Spleen (tissue), 11 donors: ENCODE data around the gene EFNA4. TPM values are rescaled to one million over a fixed set of nuclear protein-coding genes. Genes with fewer than 3 reads are reported as not detected.

ENCODE experiments used
- DNase-seq: peaks from one replicate; pipeline ENCODE4 v3.0.0-alpha.2; 2020
- H3K27ac ChIP-seq, 8 donors: fragments of 200-600 bp; sonication (generic) in 7 of 8; 1 replicate in 4 of 8; 2 replicates in 4 of 8; pipeline versions ENCODE4 v1.5.0 to v1.8.0; 2016 to 2021; ENCODE audit warnings: inconsistent platforms in 4 of 8, mild to moderate bottlenecking in 4 of 8, moderate library complexity in 1 of 8
- H3K27me3 ChIP-seq, 7 donors: fragments of 200-600 bp; sonication (generic) in 6 of 7; replicated peaks in 1 of 7; 1 replicate in 4 of 7; 2 replicates in 3 of 7; pipeline versions ENCODE4 v1.5.0 to v1.8.0; 2016 to 2021; ENCODE audit warnings: inconsistent platforms in 3 of 7, mild to moderate bottlenecking in 1 of 7
- H3K36me3 ChIP-seq, 6 donors: fragments of 200-600 bp; sonication (generic) in 5 of 6; 1 replicate in 4 of 6; 2 replicates in 2 of 6; pipeline versions ENCODE4 v1.5.0 to v1.8.0; 2016 to 2021; ENCODE audit warnings: inconsistent platforms in 2 of 6
- H3K4me1 ChIP-seq, 6 donors: fragments of 200-600 bp; sonication (generic) in 5 of 6; 1 replicate in 3 of 6; 2 replicates in 3 of 6; pipeline versions ENCODE4 v1.5.0 to v1.8.0; 2016 to 2021; ENCODE audit warnings: inconsistent platforms in 3 of 6
- H3K4me3 ChIP-seq, 8 donors: fragments of 200-600 bp; sonication (generic) in 7 of 8; 1 replicate in 4 of 8; 2 replicates in 4 of 8; pipeline versions ENCODE4 v1.5.0 to v1.8.0; 2016 to 2021; ENCODE audit warnings: inconsistent platforms in 4 of 8, mild to moderate bottlenecking in 4 of 8, moderate library complexity in 2 of 8
- H3K9me3 ChIP-seq, 8 donors: fragments of 200-600 bp; sonication (generic) in 7 of 8; 1 replicate in 4 of 8; 2 replicates in 4 of 8; pipeline versions ENCODE4 v1.5.0 to v1.8.0; 2016 to 2021; ENCODE audit warnings: inconsistent platforms in 4 of 8
- CTCF ChIP-seq, 11 experiments: fragments of 200-600 bp in 7 of 11; fragments of 450-650 bp in 4 of 11; sonication (generic) in 4 of 11; IDR thresholded peaks in 8 of 11; conservative IDR thresholded peaks in 3 of 11; 1 replicate in 7 of 11; 2 replicates in 4 of 11; pipeline versions ENCODE4 v1.4.0 to v1.8.0; 2016 to 2021; ENCODE audit warnings: antibody characterized with exemption in 11 of 11, inconsistent platforms in 4 of 11, mild to moderate bottlenecking in 1 of 11
- POLR2A ChIP-seq, 3 donors: fragments of 450-650 bp; IDR thresholded peaks; one replicate each; pipeline ENCODE4 v1.5.1; 2017; ENCODE audit warnings: antibody characterized with exemption in 3 of 3, mild to moderate bottlenecking in 1 of 3
- POLR2AphosphoS5 ChIP-seq, 3 donors: sonication (generic); formaldehyde crosslinking; IDR thresholded peaks; one replicate each; pipeline ENCODE4 v1.5.1; 2017; ENCODE audit warnings: antibody characterized with exemption in 3 of 3
- WGBS, 5 donors: extraction: QIAGEN DNeasy Blood & Tissue Kit in 3 of 5; methylation state at CpG; one replicate each; pipeline versions ENCODE4 v1.1.5 to v1.1.7; 2013 to 2018; 5-methylcytosine and 5-hydroxymethylcytosine counted together
- intact Hi-C: fragments of 100-400 bp; cut with DNase I; formaldehyde crosslinking; loops from one replicate; pipeline ENCODE4 v1.15.0; 2023; ENCODE audit warnings: low total_unique reads
- polyA plus RNA-seq, 3 donors: library from polyadenylated mRNA; stranded (reverse); fragments of 200-250 nt; gene quantifications; one replicate each; pipeline ENCODE4 v1.2.1, GENCODE V29; 2013
- total RNA-seq, 7 donors: library from RNA; depleted of rRNA in 3 of 7; stranded (reverse); fragments of >200 nt in 3 of 7; fragmentation: NEBNext Ultra II Directional in 4 of 7; extraction: Animal tissue kit (Norgen Biotek cat#: 25700) in 4 of 7; gene quantifications; one replicate each; pipeline versions ENCODE4 v1.1.0 to v1.2.1, GENCODE V29; 2016 to 2021
- donor health status: healthy with polysubstance abuse.
- donor health status: DM: no; HTN: no; CAD: no; lungs with moderate emphysema.
- donor health status: DM: no; HTN: no; CAD: no.
- donor health status: Bipolar disorder and iron deficiency.
- donor health status: healthy.
- donor health status: DM: no; HTN: no; CAD: no.
- donor health status: DM: yes; HTN: yes; CAD: no.

The EFNA4 gene
- total and polyA plus RNA-seq, 10 donors, result 4.6 to 9.5 (median 7.1) TPM

- no peaks in the 10 kb centered on the region for H3K9me3 ChIP-seq
- peaks cover 4 to 32% (median 16%) of the 10 kb centered on the region in 6 donors for H3K4me1 ChIP-seq
- WGBS, 5 donors, result 83 to 95% (median 91%) methylated on average over 11 to 14 of the region's 14 CpGs
- H3K4me3 ChIP-seq, result no peak overlapping the region
- H3K27me3 ChIP-seq, result peaks cover 0 to 5% (median 0%) of the 10 kb centered on the region in 7 donors
- intact Hi-C loops, result no loop called here
- no peak for TF ChIP-seq CTCF (IDR thresholded peaks at IDR 0.05 in 8 of 11, conservative IDR thresholded peaks at IDR 0.05 in 3 of 11)
- TF ChIP-seq POLR2A (IDR thresholded peaks at IDR 0.05), result no peak
- no peak for TF ChIP-seq POLR2AphosphoS5 (IDR thresholded peaks at IDR 0.05)
- H3K27ac ChIP-seq, result no peak overlapping the region
- no peaks in the 10 kb centered on the region for H3K36me3 ChIP-seq
- no peak for DNase-seq
These were observed 23.0 kb upstream of the EFNA4 start for GRCh38 chr1:155040358-155041093.

GRCh38 chr1:155042789-155043188 is 20.8 kb upstream of the EFNA4 start:
- H3K9me3 ChIP-seq, result no peaks in the 10 kb centered on the region
- H3K36me3 ChIP-seq, result no peaks in the 10 kb centered on the region
- WGBS, 5 donors, result 78 to 87% (median 85%) methylated on average over 5 of the region's 5 CpGs
- TF ChIP-seq POLR2AphosphoS5 (IDR thresholded peaks at IDR 0.05) (no peak), CTCF (IDR thresholded peaks at IDR 0.05 in 8 of 11, conservative IDR thresholded peaks at IDR 0.05 in 3 of 11) (no peak), POLR2A (IDR thresholded peaks at IDR 0.05) (no peak)
- intact Hi-C loops, result no loop called here
- peaks cover 4 to 27% (median 16%) of the 10 kb centered on the region in 6 donors for H3K4me1 ChIP-seq
- H3K27me3 ChIP-seq, result peaks cover 0 to 4% (median 0%) of the 10 kb centered on the region in 7 donors
- DNase-seq, result no peak
- no peak overlapping the region for H3K27ac ChIP-seq
- no peak overlapping the region for H3K4me3 ChIP-seq

- no peak overlapping the region for H3K4me3 ChIP-seq
- TF ChIP-seq CTCF (IDR thresholded peaks at IDR 0.05 in 8 of 11, conservative IDR thresholded peaks at IDR 0.05 in 3 of 11), result no peak
- no peak for TF ChIP-seq POLR2A (IDR thresholded peaks at IDR 0.05)
- no peak for TF ChIP-seq POLR2AphosphoS5 (IDR thresholded peaks at IDR 0.05)
- H3K4me1 ChIP-seq, result peaks cover 4 to 27% (median 16%) of the 10 kb centered on the region in 6 donors
- WGBS, 5 donors, result 82 to 91% (median 90%) methylated on average over 11 to 12 of the region's 12 CpGs
- DNase-seq, result no peak
- H3K27me3 ChIP-seq, result no peaks in the 10 kb centered on the region
- peak overlapping the region in 1 of 8 donors; percentile 9 for H3K27ac ChIP-seq
- no peaks in the 10 kb centered on the region for H3K9me3 ChIP-seq
- intact Hi-C loops, result no loop called here
- H3K36me3 ChIP-seq, result no peaks in the 10 kb centered on the region
These were observed 20.2 kb upstream of the EFNA4 start for GRCh38 chr1:155043301-155043702.

- intact Hi-C loops, result no loop called here
- H3K27ac ChIP-seq, result peak overlapping the region in 1 of 8 donors; percentile 9
- no peaks in the 10 kb centered on the region for H3K36me3 ChIP-seq
- peaks cover 4 to 25% (median 14%) of the 10 kb centered on the region in 6 donors for H3K4me1 ChIP-seq
- H3K4me3 ChIP-seq, result no peak overlapping the region
- TF ChIP-seq POLR2A (IDR thresholded peaks at IDR 0.05) (no peak), POLR2AphosphoS5 (IDR thresholded peaks at IDR 0.05) (no peak), CTCF (IDR thresholded peaks at IDR 0.05 in 8 of 11, conservative IDR thresholded peaks at IDR 0.05 in 3 of 11) (no peak)
- H3K27me3 ChIP-seq, result no peaks in the 10 kb centered on the region
- 73 to 83% (median 80%) methylated on average over 3 of the region's 3 CpGs for WGBS, 5 donors
- DNase-seq, result no peak
- H3K9me3 ChIP-seq, result no peaks in the 10 kb centered on the region
These were observed 19.7 kb upstream of the EFNA4 start for GRCh38 chr1:155043793-155044192.
